Loucy (cell line): ENCODE measurements around the gene IRS1.

ENCODE experiments used
- H2AFZ ChIP-seq: fragments of 200-600 bp; sonication (generic); 2 replicates; pipeline ENCODE4 v1.6.0; 2016; ENCODE audit warnings: antibody characterized with exemption, mild to moderate bottlenecking, low read length, moderate library complexity
- H3F3A ChIP-seq: fragments of 200-600 bp; 2 replicates; pipeline ENCODE4 v1.6.0; 2016; ENCODE audit warnings: antibody characterized with exemption, low read depth, mild to moderate bottlenecking
- H3K27me3 ChIP-seq: fragments of 200-600 bp; sonication (generic); 2 replicates; pipeline ENCODE4 v1.6.1; 2014; ENCODE audit warnings: low read length, mild to moderate bottlenecking; ENCODE audit not compliant: insufficient read depth, poor library complexity, severe bottlenecking
- H3K36me3 ChIP-seq: fragments of 200-600 bp; sonication (generic); 2 replicates; pipeline ENCODE4 v1.6.1; 2016; ENCODE audit warnings: low read length; ENCODE audit not compliant: insufficient read depth
- H3K4me1 ChIP-seq: fragments of 200-600 bp; sonication (generic); 2 replicates; pipeline ENCODE4 v1.5.1; 2014; ENCODE audit warnings: low read length, mild to moderate bottlenecking; ENCODE audit not compliant: insufficient read depth, poor library complexity, severe bottlenecking
- H3K4me2 ChIP-seq: fragments of 200-600 bp; sonication (generic); 2 replicates; pipeline ENCODE4 v1.6.0; 2014; ENCODE audit warnings: antibody characterized with exemption, low read length, low read depth, mild to moderate bottlenecking; ENCODE audit not compliant: poor library complexity, severe bottlenecking
- H3K4me3 ChIP-seq: fragments of 200-600 bp; sonication (generic); 2 replicates; pipeline ENCODE4 v1.5.1; 2014; ENCODE audit warnings: low read length, mild to moderate bottlenecking, mixed read lengths; ENCODE audit not compliant: poor library complexity, severe bottlenecking
- H3K79me2 ChIP-seq: fragments of 200-600 bp; sonication (generic); 2 replicates; pipeline ENCODE4 v1.6.1; 2014; ENCODE audit warnings: low read length; ENCODE audit not compliant: insufficient read depth
- H3K9ac ChIP-seq: fragments of 200-600 bp; sonication (generic); 2 replicates; pipeline ENCODE4 v1.6.0; 2014; ENCODE audit warnings: mild to moderate bottlenecking, low read depth, low read length, moderate library complexity; ENCODE audit not compliant: poor library complexity, severe bottlenecking
- H3K9me2 ChIP-seq: fragments of 200-600 bp; sonication (generic); replicated peaks from 2 replicates; pipeline ENCODE4 v1.6.1; 2016; ENCODE audit warnings: low read depth, low read length, mixed read lengths
- H3K9me3 ChIP-seq: fragments of 200-600 bp; sonication (generic); 2 replicates; pipeline ENCODE4 v1.6.1; 2014; ENCODE audit warnings: mild to moderate bottlenecking, antibody characterized with exemption, low read length, low read depth; ENCODE audit not compliant: insufficient read depth
- H4K20me1 ChIP-seq: fragments of 200-600 bp; sonication (generic); 2 replicates; pipeline ENCODE4 v1.6.0; 2014; ENCODE audit warnings: antibody characterized with exemption, low read length, mild to moderate bottlenecking; ENCODE audit not compliant: insufficient read depth, poor library complexity, severe bottlenecking
- EZH2phosphoT487 ChIP-seq: fragments of 200-600 bp; IDR thresholded peaks from 2 replicates; pipeline ENCODE4 v1.6.1; 2018; ENCODE audit warnings: antibody characterized with exemption, mild to moderate bottlenecking, moderate library complexity, borderline replicate concordance
- TF ChIP-seq, protein P1 (sequence below): fragments of 200-600 bp; sonication (generic); conservative IDR thresholded peaks from 2 replicates; pipeline ENCODE4 v1.5.1; 2014; ENCODE audit warnings: mild to moderate bottlenecking, antibody characterized with exemption, low read length

IRS1 gene

DNA sequence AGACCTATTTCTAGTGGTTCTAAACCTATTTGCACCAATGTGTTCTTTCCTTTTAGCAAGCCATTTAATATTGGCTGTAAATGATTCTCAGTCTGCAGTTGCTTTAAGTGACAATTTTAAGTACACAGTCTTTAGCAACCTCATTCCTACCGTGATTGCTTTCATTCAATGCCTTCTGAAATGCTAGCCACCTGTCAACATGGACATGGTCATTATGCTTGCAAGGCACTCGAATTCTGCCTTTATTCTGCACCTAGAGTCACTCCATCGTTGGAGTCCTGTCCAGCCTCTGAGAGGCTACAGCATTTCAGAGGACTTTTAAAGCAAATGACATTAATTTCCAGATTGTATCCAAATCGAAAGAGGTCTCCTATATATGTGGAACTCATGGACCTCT lies 115.1 kb downstream of the IRS1 start:
- TF ChIP-seq, protein P1, sequence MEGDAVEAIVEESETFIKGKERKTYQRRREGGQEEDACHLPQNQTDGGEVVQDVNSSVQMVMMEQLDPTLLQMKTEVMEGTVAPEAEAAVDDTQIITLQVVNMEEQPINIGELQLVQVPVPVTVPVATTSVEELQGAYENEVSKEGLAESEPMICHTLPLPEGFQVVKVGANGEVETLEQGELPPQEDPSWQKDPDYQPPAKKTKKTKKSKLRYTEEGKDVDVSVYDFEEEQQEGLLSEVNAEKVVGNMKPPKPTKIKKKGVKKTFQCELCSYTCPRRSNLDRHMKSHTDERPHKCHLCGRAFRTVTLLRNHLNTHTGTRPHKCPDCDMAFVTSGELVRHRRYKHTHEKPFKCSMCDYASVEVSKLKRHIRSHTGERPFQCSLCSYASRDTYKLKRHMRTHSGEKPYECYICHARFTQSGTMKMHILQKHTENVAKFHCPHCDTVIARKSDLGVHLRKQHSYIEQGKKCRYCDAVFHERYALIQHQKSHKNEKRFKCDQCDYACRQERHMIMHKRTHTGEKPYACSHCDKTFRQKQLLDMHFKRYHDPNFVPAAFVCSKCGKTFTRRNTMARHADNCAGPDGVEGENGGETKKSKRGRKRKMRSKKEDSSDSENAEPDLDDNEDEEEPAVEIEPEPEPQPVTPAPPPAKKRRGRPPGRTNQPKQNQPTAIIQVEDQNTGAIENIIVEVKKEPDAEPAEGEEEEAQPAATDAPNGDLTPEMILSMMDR = no peak
- TF ChIP-seq EZH2phosphoT487 = no peak
- no peak overlapping the region for H3K4me2 ChIP-seq
- no peaks in the 10 kb centered on the region for H4K20me1 ChIP-seq
- H3K79me2 ChIP-seq = no peaks in the 10 kb centered on the region
- H3K9ac ChIP-seq = no peak overlapping the region
- no peak overlapping the region for H3K4me3 ChIP-seq
- no peaks in the 10 kb centered on the region for H3K9me3 ChIP-seq
- H3K9me2 ChIP-seq = no peaks in the 10 kb centered on the region
- no peak overlapping the region for H2AFZ ChIP-seq
- H3K4me1 ChIP-seq = no peaks in the 10 kb centered on the region
- peaks cover 34% of the 10 kb centered on the region for H3K27me3 ChIP-seq
- no peaks in the 10 kb centered on the region for H3F3A ChIP-seq
- H3K36me3 ChIP-seq = no peaks in the 10 kb centered on the region

DNA sequence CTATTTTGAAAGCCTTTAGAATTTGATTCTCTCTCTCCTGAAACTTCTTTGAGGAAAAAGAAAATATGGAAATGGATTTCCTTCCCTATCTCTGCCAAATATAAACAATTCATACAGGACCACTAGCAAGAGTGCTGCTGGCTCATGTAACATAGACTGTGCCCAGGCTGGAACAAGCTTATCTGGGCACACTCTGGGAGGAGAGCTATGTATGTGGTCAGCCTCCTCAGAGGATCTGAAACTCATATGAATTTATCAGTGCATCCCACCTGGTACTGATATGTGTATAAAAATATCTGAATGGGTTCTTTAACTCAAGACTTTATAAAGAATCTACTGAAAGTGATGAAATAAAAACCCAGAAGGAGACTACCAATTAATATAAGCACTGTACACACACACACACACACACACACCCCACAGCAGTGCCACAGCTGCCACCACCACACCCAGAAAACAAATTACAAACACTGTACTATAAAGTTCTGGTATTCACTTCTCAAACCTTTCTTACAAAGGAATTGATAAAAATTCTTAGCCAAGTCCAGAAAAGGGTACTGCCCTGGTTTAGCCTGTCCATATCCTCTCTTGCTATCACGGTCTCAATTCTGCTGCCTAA lies 115.6 kb downstream of the IRS1 start:
- Histone ChIP-seq H3K9ac (no peak overlapping the region), H3K4me2 (no peak overlapping the region), H3K79me2 (no peaks in the 10 kb centered on the region), H3F3A (no peaks in the 10 kb centered on the region), H3K4me1 (no peaks in the 10 kb centered on the region), H3K9me2 (no peaks in the 10 kb centered on the region), H3K9me3 (no peaks in the 10 kb centered on the region), H3K4me3 (no peak overlapping the region), H3K27me3 (peaks cover 34% of the 10 kb centered on the region), H4K20me1 (no peaks in the 10 kb centered on the region), H3K36me3 (no peaks in the 10 kb centered on the region), H2AFZ (no peak overlapping the region)
- TF ChIP-seq EZH2phosphoT487 = no peak
- TF ChIP-seq, protein P1 = no peak

DNA sequence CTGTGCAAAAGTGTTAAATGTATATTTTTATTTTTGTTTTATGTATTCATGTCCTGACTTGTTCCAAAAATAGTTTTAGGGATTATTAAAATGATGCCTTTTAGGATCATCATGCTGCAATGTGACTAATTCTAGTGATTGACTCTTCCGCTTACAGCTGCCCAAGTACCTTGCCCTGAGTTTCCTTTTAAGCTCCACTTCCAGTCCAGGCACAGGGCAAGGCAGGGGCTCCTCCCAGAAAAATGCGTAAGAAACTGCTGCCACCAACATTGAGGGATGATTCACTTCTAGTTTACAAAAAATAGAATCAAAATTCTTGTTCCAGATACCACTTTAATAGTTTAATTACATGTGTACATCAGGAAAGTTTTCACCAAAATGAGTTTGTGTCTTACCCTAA lies 116.4 kb downstream of the IRS1 start:
- Histone ChIP-seq H3F3A (no peaks in the 10 kb centered on the region), H3K79me2 (no peaks in the 10 kb centered on the region), H2AFZ (no peak overlapping the region), H3K27me3 (peaks cover 39% of the 10 kb centered on the region), H3K9me2 (no peaks in the 10 kb centered on the region), H3K4me1 (no peaks in the 10 kb centered on the region), H3K9ac (no peak overlapping the region), H3K9me3 (no peaks in the 10 kb centered on the region), H3K4me2 (no peak overlapping the region), H3K4me3 (no peak overlapping the region), H4K20me1 (no peaks in the 10 kb centered on the region), H3K36me3 (no peaks in the 10 kb centered on the region)
- TF ChIP-seq, protein P1 = no peak
- TF ChIP-seq EZH2phosphoT487 = no peak
